NT2/D1 (cell line): ENCODE measurements around the gene HSD17B2.

Source experiments
- YY1 ChIP-seq: IDR thresholded peaks from 2 replicates; pipeline ENCODE4 v1.6.1; 2011; ENCODE audit not compliant: insufficient read length, insufficient read depth
- ZNF274 ChIP-seq: IDR thresholded peaks from 2 replicates; pipeline ENCODE4 v1.6.1; 2011; ENCODE audit warnings: mild to moderate bottlenecking, low read depth, low read length

- TF ChIP-seq YY1 (no peak), ZNF274 (no peak)
Observed at GRCh38 chr16:82105107-82105506, 70.1 kb downstream of the HSD17B2 start.
